ENCODE results near the gene JAG1.
A peak's percentile ranks its signal among the peaks of the same experiment; 100 is the strongest.

The JAG1 gene

DNA sequence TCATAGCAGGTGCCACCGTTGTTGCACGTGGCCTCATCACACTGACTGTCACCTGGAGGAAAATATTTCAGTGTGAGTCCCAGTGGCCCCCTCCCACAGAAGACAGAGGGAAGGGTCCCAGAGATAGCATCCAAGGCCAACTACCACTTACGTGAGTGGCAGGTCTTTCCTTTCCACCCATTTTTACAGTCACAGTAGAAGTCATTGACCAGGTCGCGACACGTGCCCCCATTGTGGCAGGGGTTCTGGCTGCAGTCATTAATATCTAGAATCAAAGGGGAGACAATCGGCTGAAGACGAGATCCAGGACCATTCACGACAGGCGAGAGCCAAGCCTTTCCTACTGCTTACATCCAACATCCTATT lies 28.6 kb downstream of the JAG1 start:
- TF ChIP-seq, protein P1, sequence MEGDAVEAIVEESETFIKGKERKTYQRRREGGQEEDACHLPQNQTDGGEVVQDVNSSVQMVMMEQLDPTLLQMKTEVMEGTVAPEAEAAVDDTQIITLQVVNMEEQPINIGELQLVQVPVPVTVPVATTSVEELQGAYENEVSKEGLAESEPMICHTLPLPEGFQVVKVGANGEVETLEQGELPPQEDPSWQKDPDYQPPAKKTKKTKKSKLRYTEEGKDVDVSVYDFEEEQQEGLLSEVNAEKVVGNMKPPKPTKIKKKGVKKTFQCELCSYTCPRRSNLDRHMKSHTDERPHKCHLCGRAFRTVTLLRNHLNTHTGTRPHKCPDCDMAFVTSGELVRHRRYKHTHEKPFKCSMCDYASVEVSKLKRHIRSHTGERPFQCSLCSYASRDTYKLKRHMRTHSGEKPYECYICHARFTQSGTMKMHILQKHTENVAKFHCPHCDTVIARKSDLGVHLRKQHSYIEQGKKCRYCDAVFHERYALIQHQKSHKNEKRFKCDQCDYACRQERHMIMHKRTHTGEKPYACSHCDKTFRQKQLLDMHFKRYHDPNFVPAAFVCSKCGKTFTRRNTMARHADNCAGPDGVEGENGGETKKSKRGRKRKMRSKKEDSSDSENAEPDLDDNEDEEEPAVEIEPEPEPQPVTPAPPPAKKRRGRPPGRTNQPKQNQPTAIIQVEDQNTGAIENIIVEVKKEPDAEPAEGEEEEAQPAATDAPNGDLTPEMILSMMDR (IDR thresholded peaks at IDR 0.05; ENCODE audit: low read depth, low read length) = no peak
- TF ChIP-seq MYC (IDR thresholded peaks at IDR 0.05; ENCODE audit: low read depth, low read length) (no peak), POLR2A (IDR thresholded peaks at IDR 0.05; ENCODE audit: extremely low read depth, insufficient read length) (no peak), MAX (IDR thresholded peaks at IDR 0.05; ENCODE audit: low read depth, low read length) (no peak)
- DNase-seq (ENCODE audit: low read depth) = no peak
- H3K4me3 ChIP-seq (ENCODE audit: low read depth, low read length) = no peak overlapping the region

DNA sequence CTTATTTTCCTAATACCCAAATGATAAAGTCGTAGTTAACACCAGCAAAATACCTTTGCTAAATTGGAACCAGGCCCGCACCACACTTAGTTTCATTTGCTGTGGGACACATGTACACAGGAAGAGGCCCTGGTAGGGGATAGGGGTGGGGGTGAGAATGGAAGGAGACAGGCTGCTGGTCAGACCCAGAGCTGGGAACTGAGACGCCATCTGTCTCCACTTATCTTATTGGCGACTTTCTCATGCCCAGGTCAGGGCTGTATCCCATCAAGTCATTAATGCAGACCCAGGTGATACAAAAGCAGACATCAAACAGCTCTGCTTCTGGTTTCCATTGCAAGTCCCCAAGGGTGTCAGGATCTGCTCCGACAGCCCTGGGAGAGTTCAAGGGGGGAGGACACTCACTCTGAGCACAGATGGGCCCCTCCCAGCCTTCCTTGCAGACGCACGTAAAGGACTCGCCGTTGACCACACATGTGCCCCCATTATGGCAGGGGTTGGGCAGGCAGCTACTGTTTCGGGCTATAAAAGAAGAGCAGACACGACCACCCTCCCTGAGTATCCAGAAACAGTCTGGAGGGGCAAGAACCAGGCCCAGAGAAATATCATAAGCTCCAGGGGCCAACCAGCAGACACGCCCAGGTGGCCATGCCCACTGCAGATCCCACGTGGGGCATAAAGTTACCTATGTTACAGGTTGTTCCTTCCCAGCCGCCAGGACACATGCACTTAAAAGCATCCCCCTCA lies 29.2 kb downstream of the JAG1 start:
- TF ChIP-seq POLR2A (IDR thresholded peaks at IDR 0.05; ENCODE audit: extremely low read depth, insufficient read length) (no peak), MYC (IDR thresholded peaks at IDR 0.05; ENCODE audit: low read depth, low read length) (no peak), MAX (IDR thresholded peaks at IDR 0.05; ENCODE audit: low read depth, low read length) (no peak)
- TF ChIP-seq, protein P1 (IDR thresholded peaks at IDR 0.05; ENCODE audit: low read depth, low read length) = no peak

DNA sequence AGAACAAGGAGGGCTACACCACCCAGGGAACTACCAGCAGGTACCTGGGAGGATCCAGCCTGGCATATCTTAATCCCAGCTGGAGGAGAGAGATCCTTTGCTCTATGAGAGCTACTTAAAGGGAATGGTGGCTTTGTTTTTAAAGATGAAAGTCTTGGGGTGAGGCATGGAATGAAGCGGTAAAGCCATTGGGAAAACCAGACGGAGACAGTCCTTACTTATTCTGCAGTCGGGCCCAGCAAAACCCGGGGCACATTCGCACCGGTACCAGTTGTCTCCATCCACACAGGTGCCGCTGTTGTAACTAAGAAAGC lies 30.3 kb downstream of the JAG1 start:
- TF ChIP-seq MYC (IDR thresholded peaks at IDR 0.05; ENCODE audit: low read depth, low read length) = no peak
- no peak for TF ChIP-seq MAX (IDR thresholded peaks at IDR 0.05; ENCODE audit: low read depth, low read length)
- TF ChIP-seq, protein P1 (IDR thresholded peaks at IDR 0.05; ENCODE audit: low read depth, low read length) = no peak
- no peak for TF ChIP-seq POLR2A (IDR thresholded peaks at IDR 0.05; ENCODE audit: extremely low read depth, insufficient read length)
- no peak for DNase-seq (ENCODE audit: low read depth)
- no peak overlapping the region for H3K4me3 ChIP-seq (ENCODE audit: low read depth, low read length)

More for the DNA sequence above, 29.2 kb downstream of the JAG1 start:
- H3K4me3 ChIP-seq (ENCODE audit: low read depth, low read length) = no peak overlapping the region
- no peak for DNase-seq (ENCODE audit: low read depth)

DNA sequence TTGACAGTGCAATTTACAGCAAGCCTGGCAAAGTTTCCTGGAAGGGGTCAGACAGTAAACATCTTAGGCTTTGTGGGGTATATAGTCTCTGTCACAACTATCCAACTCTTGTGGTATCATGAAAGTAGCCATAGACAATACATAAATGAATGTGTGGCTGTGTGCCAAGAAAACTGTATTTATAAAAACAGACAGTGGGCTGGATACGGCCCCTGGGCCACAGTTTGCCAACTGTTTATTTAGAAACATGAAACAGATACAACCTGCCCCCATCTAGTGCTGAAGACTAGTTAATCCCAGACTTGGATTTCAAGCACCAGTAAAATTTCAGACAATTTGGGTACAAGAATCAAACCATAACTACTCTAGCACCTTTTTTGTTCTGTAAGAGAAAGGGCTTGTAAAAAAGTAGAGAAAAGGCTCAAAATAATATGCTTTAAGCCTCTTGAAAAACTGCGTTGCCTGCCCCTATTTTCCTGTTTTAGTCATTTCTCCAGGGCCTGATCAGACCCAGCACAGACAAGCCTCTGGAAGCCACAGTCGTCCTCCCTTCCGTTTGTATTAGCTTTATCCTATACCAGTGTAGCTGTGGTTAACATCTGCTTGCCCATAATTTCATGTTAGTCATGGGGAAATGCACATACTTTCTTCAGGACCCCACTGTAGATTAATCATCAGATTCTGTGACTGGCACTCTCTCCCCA lies 30.8 kb downstream of the JAG1 start:
- TF ChIP-seq MYC (IDR thresholded peaks at IDR 0.05; ENCODE audit: low read depth, low read length) = no peak
- TF ChIP-seq, protein P1 (IDR thresholded peaks at IDR 0.05; ENCODE audit: low read depth, low read length) = no peak
- TF ChIP-seq POLR2A (IDR thresholded peaks at IDR 0.05; ENCODE audit: extremely low read depth, insufficient read length) = no peak
- TF ChIP-seq MAX (IDR thresholded peaks at IDR 0.05; ENCODE audit: low read depth, low read length) = no peak
- H3K4me3 ChIP-seq (ENCODE audit: low read depth, low read length) = no peak overlapping the region
- peak; percentile 54 for DNase-seq (ENCODE audit: low read depth)

- TF ChIP-seq, protein P1 (IDR thresholded peaks at IDR 0.05; ENCODE audit: low read depth, low read length) = no peak
- TF ChIP-seq POLR2A (IDR thresholded peaks at IDR 0.05; ENCODE audit: extremely low read depth, insufficient read length) (no peak), MYC (IDR thresholded peaks at IDR 0.05; ENCODE audit: low read depth, low read length) (no peak), MAX (IDR thresholded peaks at IDR 0.05; ENCODE audit: low read depth, low read length) (no peak)
- DNase-seq (ENCODE audit: low read depth) = no peak
- H3K4me3 ChIP-seq (ENCODE audit: low read depth, low read length) = no peak overlapping the region
Observed at GRCh38 chr20:10641893-10642292, 31.9 kb downstream of the JAG1 start.

All from NB4 (cell line).